SK-N-SH (cell line): Measurements from ENCODE around the gene EXPH5.

Experiments
- CHD2 ChIP-seq: fragments of 150-350 bp; IDR thresholded peaks from 2 replicates; pipeline ENCODE4 v1.6.1; 2018; ENCODE audit warnings: low read length; ENCODE audit not compliant: partially characterized antibody
- EP300 ChIP-seq, 2 experiments: IDR thresholded peaks; 2 replicates each; pipeline versions ENCODE4 v1.4.0 to v1.6.1; 2012; ENCODE audit warnings: borderline replicate concordance in 1 of 2, low read depth in 1 of 2, low read length in 1 of 2
- POLR2AphosphoS5 ChIP-seq: IDR thresholded peaks from 2 replicates; pipeline ENCODE4 v1.6.1; 2012; ENCODE audit warnings: low read depth, low read length
- RAD21 ChIP-seq: IDR thresholded peaks from 2 replicates; pipeline ENCODE4 v1.6.1; 2012; ENCODE audit warnings: mild to moderate bottlenecking, low read length
- RFX5 ChIP-seq: IDR thresholded peaks from 2 replicates; pipeline ENCODE4 v1.6.1; 2012; ENCODE audit warnings: mild to moderate bottlenecking, improper control_type of control experiment, low read length
- RXRA ChIP-seq: IDR thresholded peaks from 2 replicates; pipeline ENCODE4 v1.4.0; 2012; ENCODE audit warnings: low read depth, mild to moderate bottlenecking, borderline replicate concordance
- SIN3A ChIP-seq: IDR thresholded peaks from 2 replicates; pipeline ENCODE4 v1.6.1; 2012; ENCODE audit warnings: low read depth, mild to moderate bottlenecking, low read length, moderate library complexity, borderline replicate concordance
- TAF1 ChIP-seq: IDR thresholded peaks from 2 replicates; pipeline ENCODE4 v1.6.1; 2012; ENCODE audit warnings: low read depth, mild to moderate bottlenecking, low read length, moderate library complexity, borderline replicate concordance
- USF2 ChIP-seq: fragments of 150-350 bp; IDR thresholded peaks from 2 replicates; pipeline ENCODE4 v1.6.1; 2017; ENCODE audit warnings: antibody characterized with exemption, low read length, low read depth, borderline replicate concordance
- YY1 ChIP-seq: IDR thresholded peaks from 2 replicates; pipeline ENCODE4 v1.4.0; 2012; ENCODE audit warnings: low read depth, mild to moderate bottlenecking
- TF ChIP-seq, protein P1 (sequence below): IDR thresholded peaks from 2 replicates; pipeline ENCODE4 v1.4.0; 2012; ENCODE audit warnings: low read depth
- TF ChIP-seq, protein P2 (sequence below): fragments of 200-600 bp; sonication (generic); IDR thresholded peaks from 2 replicates; pipeline ENCODE4 v1.6.1; 2017; ENCODE audit warnings: antibody characterized with exemption, mild to moderate bottlenecking, moderate library complexity

- TF ChIP-seq POLR2AphosphoS5 (no peak), RAD21 (no peak), TAF1 (no peak), RXRA (no peak), SIN3A (no peak), EP300 (IDR thresholded peaks at IDR 0.05; ENCODE audit: borderline replicate concordance in 1 of 2, low read depth in 1 of 2, low read length in 1 of 2) (no peak), RFX5 (no peak), CHD2 (no peak), USF2 (no peak), YY1 (no peak)
- TF ChIP-seq, protein P1, sequence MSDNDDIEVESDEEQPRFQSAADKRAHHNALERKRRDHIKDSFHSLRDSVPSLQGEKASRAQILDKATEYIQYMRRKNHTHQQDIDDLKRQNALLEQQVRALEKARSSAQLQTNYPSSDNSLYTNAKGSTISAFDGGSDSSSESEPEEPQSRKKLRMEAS: no peak
- TF ChIP-seq, protein P2, sequence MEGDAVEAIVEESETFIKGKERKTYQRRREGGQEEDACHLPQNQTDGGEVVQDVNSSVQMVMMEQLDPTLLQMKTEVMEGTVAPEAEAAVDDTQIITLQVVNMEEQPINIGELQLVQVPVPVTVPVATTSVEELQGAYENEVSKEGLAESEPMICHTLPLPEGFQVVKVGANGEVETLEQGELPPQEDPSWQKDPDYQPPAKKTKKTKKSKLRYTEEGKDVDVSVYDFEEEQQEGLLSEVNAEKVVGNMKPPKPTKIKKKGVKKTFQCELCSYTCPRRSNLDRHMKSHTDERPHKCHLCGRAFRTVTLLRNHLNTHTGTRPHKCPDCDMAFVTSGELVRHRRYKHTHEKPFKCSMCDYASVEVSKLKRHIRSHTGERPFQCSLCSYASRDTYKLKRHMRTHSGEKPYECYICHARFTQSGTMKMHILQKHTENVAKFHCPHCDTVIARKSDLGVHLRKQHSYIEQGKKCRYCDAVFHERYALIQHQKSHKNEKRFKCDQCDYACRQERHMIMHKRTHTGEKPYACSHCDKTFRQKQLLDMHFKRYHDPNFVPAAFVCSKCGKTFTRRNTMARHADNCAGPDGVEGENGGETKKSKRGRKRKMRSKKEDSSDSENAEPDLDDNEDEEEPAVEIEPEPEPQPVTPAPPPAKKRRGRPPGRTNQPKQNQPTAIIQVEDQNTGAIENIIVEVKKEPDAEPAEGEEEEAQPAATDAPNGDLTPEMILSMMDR: no peak
Observed at GRCh38 chr11:108601150-108601549, 7.6 kb upstream of the EXPH5 start.
